Neural cell (in vitro differentiated cells): ENCODE results near the gene TMEM17. TPM values are rescaled to one million over a fixed set of nuclear protein-coding genes. Genes with fewer than 3 reads are reported as not detected.

Source experiments
- H2AFZ ChIP-seq: fragments of 200-600, 300-800 bp; sonication (generic), shearing (Covaris generic); 2 replicates; pipeline ENCODE4 v1.6.0; 2014; ENCODE audit warnings: low read depth, mild to moderate bottlenecking, antibody characterized with exemption, low read length, moderate library complexity
- H3F3A ChIP-seq: fragments of 200-600 bp; shearing (Covaris generic); 2 replicates; pipeline ENCODE4 v1.6.1; 2016; ENCODE audit warnings: mild to moderate bottlenecking, moderate library complexity, mixed read lengths, antibody characterized with exemption, low read length; ENCODE audit not compliant: insufficient read depth, poor library complexity, severe bottlenecking
- H3K27ac ChIP-seq: fragments of 200-600, 300-800 bp; sonication (generic), shearing (Covaris generic); 2 replicates; pipeline ENCODE4 v1.5.1; 2014; ENCODE audit warnings: mild to moderate bottlenecking, low read length, moderate library complexity
- H3K27me3 ChIP-seq: fragments of 300-800, 200-600 bp; sonication (generic), shearing (Covaris generic); 2 replicates; pipeline ENCODE4 v1.6.0; 2014; ENCODE audit warnings: mild to moderate bottlenecking, low read depth, low read length, moderate library complexity; ENCODE audit not compliant: insufficient read depth
- H3K36me3 ChIP-seq: fragments of 300-800, 200-600 bp; sonication (generic), shearing (Covaris generic); 2 replicates; pipeline ENCODE4 v1.5.1; 2014; ENCODE audit warnings: mild to moderate bottlenecking, antibody characterized with exemption, low read length, moderate library complexity; ENCODE audit not compliant: insufficient read depth
- H3K4me2 ChIP-seq: fragments of 300-800, 200-600 bp; sonication (generic), shearing (Covaris generic); 2 replicates; pipeline ENCODE4 v1.6.0; 2014; ENCODE audit warnings: mild to moderate bottlenecking, low read length
- H3K4me3 ChIP-seq: fragments of 300-800, 200-600 bp; sonication (generic), shearing (Covaris generic); 2 replicates; pipeline ENCODE4 v1.5.1; 2014; ENCODE audit warnings: mild to moderate bottlenecking, low read length, moderate library complexity
- H3K79me2 ChIP-seq: fragments of 200-600 bp; shearing (Covaris generic); replicated peaks from 2 replicates; pipeline ENCODE4 v1.6.0; 2014; ENCODE audit warnings: mild to moderate bottlenecking, low read length, moderate library complexity; ENCODE audit not compliant: insufficient read depth
- H3K9ac ChIP-seq: fragments of 300-800, 200-600 bp; sonication (generic), shearing (Covaris generic); 2 replicates; pipeline ENCODE4 v1.6.1; 2016; ENCODE audit warnings: mild to moderate bottlenecking, low read length, mixed read lengths
- H3K9me2 ChIP-seq: fragments of 200-600 bp; shearing (Covaris generic); 2 replicates; pipeline ENCODE4 v1.6.1; 2016; ENCODE audit warnings: mild to moderate bottlenecking, low read length, mixed read lengths; ENCODE audit not compliant: insufficient read depth
- H3K9me3 ChIP-seq: fragments of 200-600, 300-800 bp; sonication (generic), shearing (Covaris generic); 2 replicates; pipeline ENCODE4 v1.6.1; 2016; ENCODE audit warnings: mild to moderate bottlenecking, mixed run types, low read length, moderate library complexity, mixed read lengths
- H4K20me1 ChIP-seq: fragments of 200-600 bp; shearing (Covaris generic); 2 replicates; pipeline ENCODE4 v1.6.1; 2016; ENCODE audit warnings: mild to moderate bottlenecking, mixed run types; ENCODE audit not compliant: insufficient read depth
- EP300 ChIP-seq: fragments of 450-650 bp; conservative IDR thresholded peaks from 2 replicates; pipeline ENCODE4 v1.6.1; 2014; ENCODE audit warnings: antibody characterized with exemption, mild to moderate bottlenecking, moderate library complexity; ENCODE audit not compliant: poor library complexity, severe bottlenecking
- EZH2 ChIP-seq: fragments of 200-600, 300-800 bp; shearing (Covaris generic), sonication (generic); IDR thresholded peaks from 2 replicates; pipeline ENCODE4 v1.6.1; 2014; ENCODE audit warnings: antibody characterized with exemption, low read length, borderline replicate concordance, mild to moderate bottlenecking; ENCODE audit not compliant: insufficient read depth, poor library complexity, severe bottlenecking
- MXI1 ChIP-seq: fragments of 450-650 bp; conservative IDR thresholded peaks from 2 replicates; pipeline ENCODE4 v1.6.1; 2014; ENCODE audit warnings: antibody characterized with exemption, mild to moderate bottlenecking; ENCODE audit not compliant: poor library complexity, severe bottlenecking
- POLR2AphosphoS5 ChIP-seq: IDR thresholded peaks from 2 replicates; pipeline ENCODE4 v1.6.1; 2012
- RAD21 ChIP-seq: fragments of 450-650 bp; conservative IDR thresholded peaks from 2 replicates; pipeline ENCODE4 v1.6.1; 2014; ENCODE audit warnings: antibody characterized with exemption, mild to moderate bottlenecking, moderate library complexity
- REST ChIP-seq: IDR thresholded peaks from 2 replicates; pipeline ENCODE4 v1.6.1; 2012; ENCODE audit warnings: borderline replicate concordance
- SMC3 ChIP-seq: fragments of 450-650 bp; conservative IDR thresholded peaks from 2 replicates; pipeline ENCODE4 v1.6.1; 2014; ENCODE audit warnings: antibody characterized with exemption, mild to moderate bottlenecking, moderate library complexity; ENCODE audit not compliant: poor library complexity
- TAF1 ChIP-seq: IDR thresholded peaks from 2 replicates; pipeline ENCODE4 v1.6.1; 2012; ENCODE audit warnings: low read depth
- polyA plus RNA-seq: library from polyadenylated mRNA; depleted of rRNA; stranded (reverse); fragments of >200 nt; gene quantifications from 2 replicates; pipeline ENCODE4 v1.2.3, GENCODE V29; 2014
- TF ChIP-seq, protein P1 (sequence below): fragments of 450-650 bp; IDR thresholded peaks from 2 replicates; pipeline ENCODE4 v1.5.1; 2014; ENCODE audit warnings: antibody characterized with exemption, mild to moderate bottlenecking, moderate library complexity; ENCODE audit not compliant: poor library complexity, severe bottlenecking

The TMEM17 gene
- polyA plus RNA-seq, 1 donor from 2014 or later: 8.6 TPM

GRCh38 chr2:62455957-62456692 is 49.9 kb downstream of the TMEM17 start:
- Histone ChIP-seq H3K4me3 (peak overlapping the region; percentile 71), H3K9me2 (no peaks in the 10 kb centered on the region), H3K79me2 (no peaks in the 10 kb centered on the region), H3K36me3 (no peaks in the 10 kb centered on the region), H3K27me3 (no peaks in the 10 kb centered on the region), H3K4me2 (no peak overlapping the region), H2AFZ (peak overlapping the region; percentile 4), H4K20me1 (no peaks in the 10 kb centered on the region), H3F3A (no peaks in the 10 kb centered on the region), H3K9ac (no peak overlapping the region), H3K9me3 (no peaks in the 10 kb centered on the region), H3K27ac (no peak overlapping the region)
- no peak for TF ChIP-seq SMC3
- TF ChIP-seq EP300: no peak
- TF ChIP-seq MXI1: no peak
- no peak for TF ChIP-seq REST
- TF ChIP-seq, protein P1, sequence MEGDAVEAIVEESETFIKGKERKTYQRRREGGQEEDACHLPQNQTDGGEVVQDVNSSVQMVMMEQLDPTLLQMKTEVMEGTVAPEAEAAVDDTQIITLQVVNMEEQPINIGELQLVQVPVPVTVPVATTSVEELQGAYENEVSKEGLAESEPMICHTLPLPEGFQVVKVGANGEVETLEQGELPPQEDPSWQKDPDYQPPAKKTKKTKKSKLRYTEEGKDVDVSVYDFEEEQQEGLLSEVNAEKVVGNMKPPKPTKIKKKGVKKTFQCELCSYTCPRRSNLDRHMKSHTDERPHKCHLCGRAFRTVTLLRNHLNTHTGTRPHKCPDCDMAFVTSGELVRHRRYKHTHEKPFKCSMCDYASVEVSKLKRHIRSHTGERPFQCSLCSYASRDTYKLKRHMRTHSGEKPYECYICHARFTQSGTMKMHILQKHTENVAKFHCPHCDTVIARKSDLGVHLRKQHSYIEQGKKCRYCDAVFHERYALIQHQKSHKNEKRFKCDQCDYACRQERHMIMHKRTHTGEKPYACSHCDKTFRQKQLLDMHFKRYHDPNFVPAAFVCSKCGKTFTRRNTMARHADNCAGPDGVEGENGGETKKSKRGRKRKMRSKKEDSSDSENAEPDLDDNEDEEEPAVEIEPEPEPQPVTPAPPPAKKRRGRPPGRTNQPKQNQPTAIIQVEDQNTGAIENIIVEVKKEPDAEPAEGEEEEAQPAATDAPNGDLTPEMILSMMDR: no peak
- TF ChIP-seq RAD21: no peak
- TF ChIP-seq EZH2: no peak
- TF ChIP-seq POLR2AphosphoS5: no peak
- TF ChIP-seq TAF1: no peak

DNA sequence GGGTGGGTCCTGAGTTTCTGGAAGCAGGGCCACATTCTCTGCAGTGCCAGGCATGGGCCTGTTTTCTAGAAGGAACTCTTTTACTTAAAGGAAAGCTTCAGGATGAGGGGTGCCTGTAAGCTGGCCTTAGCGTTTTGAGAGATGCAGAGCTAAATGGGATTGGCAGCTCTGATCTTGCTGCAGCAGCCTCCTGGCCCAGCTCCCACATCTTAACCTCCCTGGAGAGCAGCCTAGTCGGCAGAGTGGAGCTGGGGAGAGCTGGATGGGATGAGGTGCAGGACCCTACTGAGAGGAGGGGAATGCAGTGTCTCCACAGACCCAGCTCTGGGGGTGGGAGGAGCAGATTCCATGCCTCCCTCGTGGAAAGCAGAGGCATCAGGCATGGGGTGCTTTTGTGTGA is 52.0 kb downstream of the TMEM17 start:
- H4K20me1 ChIP-seq: no peaks in the 10 kb centered on the region
- no peak overlapping the region for H3K4me2 ChIP-seq
- H3K79me2 ChIP-seq: no peaks in the 10 kb centered on the region

More for the DNA sequence above, 52.0 kb downstream of the TMEM17 start:
- Histone ChIP-seq H2AFZ (no peak overlapping the region), H3K27ac (no peak overlapping the region), H3K9me3 (no peaks in the 10 kb centered on the region), H3F3A (no peaks in the 10 kb centered on the region), H3K9ac (no peak overlapping the region), H3K9me2 (no peaks in the 10 kb centered on the region), H3K4me3 (no peak overlapping the region), H3K36me3 (no peaks in the 10 kb centered on the region), H3K27me3 (no peaks in the 10 kb centered on the region)
- no peak for TF ChIP-seq MXI1
- TF ChIP-seq RAD21: no peak
- no peak for TF ChIP-seq SMC3
- TF ChIP-seq REST: no peak
- TF ChIP-seq TAF1: no peak
- no peak for TF ChIP-seq POLR2AphosphoS5
- TF ChIP-seq EP300: no peak
- TF ChIP-seq, protein P1: no peak
- no peak for TF ChIP-seq EZH2
